K562 (cell line): ENCODE data around the gene RPL39. TPM values are rescaled to one million over a fixed set of nuclear protein-coding genes. Genes with fewer than 3 reads are reported as not detected.

Experiments used
- BRF1 ChIP-seq: IDR thresholded peaks from 3 replicates; pipeline ENCODE4 v1.6.1; 2011; ENCODE audit warnings: borderline replicate concordance, mild to moderate bottlenecking; ENCODE audit not compliant: insufficient read length; ENCODE audit errors: extremely low read depth
- CBFA2T2 ChIP-seq: fragments of 450-650 bp; conservative IDR thresholded peaks from 2 replicates; pipeline ENCODE4 v1.6.1; 2017; ENCODE audit warnings: mild to moderate bottlenecking
- CHD2 ChIP-seq: IDR thresholded peaks from 2 replicates; pipeline ENCODE4 v1.6.1; 2011; ENCODE audit warnings: low read depth, low read length
- CREM ChIP-seq: IDR thresholded peaks from 2 replicates; pipeline ENCODE4 v1.6.1; 2014; ENCODE audit warnings: antibody characterized with exemption, low read depth
- FOXJ3 ChIP-seq: sonication (generic); formaldehyde crosslinking; IDR thresholded peaks from 2 replicates; pipeline ENCODE4 v1.4.0; 2020; ENCODE audit warnings: mild to moderate bottlenecking, missing genetic modification reagents
- HOXB6 ChIP-seq: fragments of 250-450 bp; sonication (Bioruptor Pico); IDR thresholded peaks from 2 replicates; pipeline ENCODE4 v1.5.1; 2022; ENCODE audit warnings: mild to moderate bottlenecking, borderline replicate concordance
- MCM3 ChIP-seq: fragments of 450-650 bp; IDR thresholded peaks from 2 replicates; pipeline ENCODE4 v1.6.1; 2016
- PTBP1 ChIP-seq: fragments of 200-400 bp; formaldehyde crosslinking; IDR thresholded peaks from 2 replicates; pipeline ENCODE4 v1.6.1; 2017; ENCODE audit warnings: low read depth, low read length
- SRSF3 ChIP-seq: fragments of 200-400 bp; formaldehyde crosslinking; IDR thresholded peaks from 2 replicates; pipeline ENCODE4 v1.6.1; 2016; ENCODE audit warnings: mild to moderate bottlenecking, low read length, moderate library complexity; ENCODE audit not compliant: insufficient read depth
- STAG1 ChIP-seq: sonication (generic); formaldehyde crosslinking; IDR thresholded peaks from 2 replicates; pipeline ENCODE4 v1.5.0; 2020; ENCODE audit warnings: missing genetic modification reagents, borderline replicate concordance
- TAF15 ChIP-seq: fragments of 200-400 bp; formaldehyde crosslinking; IDR thresholded peaks from 2 replicates; pipeline ENCODE4 v1.6.1; 2017; ENCODE audit warnings: mild to moderate bottlenecking, low read depth, low read length, moderate library complexity
- YY1 ChIP-seq, 3 experiments: IDR thresholded peaks; 2 replicates each; pipeline ENCODE4 v1.6.1; 2011; ENCODE audit warnings: low read length in 2 of 3, mild to moderate bottlenecking in 2 of 3, moderate library complexity in 2 of 3, borderline replicate concordance in 1 of 3, control low read depth in 1 of 3, low read depth in 1 of 3; ENCODE audit not compliant: insufficient read depth in 3 of 3, insufficient replicate concordance in 2 of 3, control insufficient read depth in 1 of 3, insufficient read length in 1 of 3; ENCODE audit errors: extremely low read depth in 1 of 3
- ZNF384 ChIP-seq: IDR thresholded peaks from 2 replicates; pipeline ENCODE4 v1.6.1; 2012; ENCODE audit warnings: low read depth, low read length, improper control_type of control experiment
- ZNF584 ChIP-seq: fragments of 200-800 bp; sonication (Bioruptor generic); IDR thresholded peaks from 2 replicates; pipeline ENCODE4 v1.6.1; 2016; ENCODE audit warnings: low read depth, mild to moderate bottlenecking, missing genetic modification characterization, missing compliant biosample characterization
- polyA plus RNA-seq, 8 experiments: library from polyadenylated mRNA; depleted of rRNA in 4 of 8; stranded (reverse) in 5 of 8; unstranded in 3 of 8; fragments of >200 nt; fragmentation: Nextera tagmentation in 2 of 8; fragmentation: Illumina TruSeq in 1 of 8; extraction: Ambion mirVana in 2 of 8; extraction: Trizol in 1 of 8; gene quantifications; 2 replicates each; pipeline versions ENCODE4 v1.2.1 to v1.2.3, GENCODE V29; 2011 to 2014; ENCODE audit warnings: inconsistent platforms in 1 of 8, missing spikeins in 1 of 8
- total RNA-seq, 7 experiments: library from RNA; depleted of rRNA in 6 of 7; stranded (reverse); fragments of >200 nt in 6 of 7; fragmentation: Illumina TruSeq in 2 of 7; extraction: Trizol in 2 of 7; gene quantifications; 2 replicates each; pipeline versions ENCODE4 v1.2.1 to v1.2.3, GENCODE V29; 2011 to 2021; ENCODE audit warnings: low replicate concordance in 1 of 7
- TF ChIP-seq, protein P1 (sequence below): IDR thresholded peaks from 2 replicates; pipeline ENCODE4 v1.6.1; 2011; ENCODE audit not compliant: insufficient read length; ENCODE audit errors: extremely low read depth
- TF ChIP-seq, protein P2 (sequence below): fragments of 450-650 bp; IDR thresholded peaks from 2 replicates; pipeline ENCODE4 v1.6.1; 2016; ENCODE audit warnings: borderline replicate concordance

RPL39 gene
- total and polyA plus RNA-seq, 9 of the 15 experiments (the other 6 are each of a cell fraction or from before 2014, with no cell fraction given): 1,382 to 5,043 (median 3,226) TPM

DNA sequence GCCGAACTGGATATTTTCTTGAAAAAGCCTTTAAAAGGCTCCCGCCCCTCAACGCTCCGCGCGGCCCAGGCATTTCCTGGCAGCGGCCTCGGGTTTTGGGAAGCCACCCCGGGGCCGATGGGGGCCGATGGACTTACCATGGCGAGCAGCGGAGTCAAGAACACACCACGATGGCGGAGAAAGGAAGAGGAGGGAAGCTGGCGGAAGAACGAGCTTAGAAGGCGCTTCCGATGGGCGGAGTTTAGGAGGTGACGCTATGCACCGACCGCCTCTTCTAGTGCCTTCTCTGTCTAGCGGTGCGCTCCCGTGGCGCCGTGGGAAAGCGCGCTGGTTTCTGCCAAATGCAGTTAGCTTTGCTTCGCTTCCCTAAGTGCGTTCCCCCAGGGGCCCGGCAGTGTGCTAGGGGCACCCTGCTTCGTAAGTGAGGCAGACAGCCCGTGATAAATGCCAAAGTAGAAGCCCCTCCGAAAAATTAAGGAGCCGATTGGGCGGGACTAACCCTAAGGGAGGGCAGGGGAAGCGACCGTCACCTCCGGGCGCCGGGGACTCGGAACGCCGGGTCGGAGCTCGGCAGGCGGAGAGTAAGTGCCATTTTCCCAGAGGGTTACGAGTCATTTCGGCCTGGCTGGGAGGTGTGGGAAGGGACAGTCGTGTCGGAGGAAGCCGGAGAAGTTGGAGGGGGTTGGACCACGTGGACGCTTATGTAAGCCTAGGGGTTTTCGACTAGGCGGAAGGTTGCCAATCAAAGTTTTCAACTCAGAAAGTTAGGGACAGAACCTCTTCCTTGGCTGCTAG, at the start of gene RPL39 (continued):
- no peak for TF ChIP-seq CHD2
- no peak for TF ChIP-seq SRSF3
- TF ChIP-seq ZNF384: no peak
- TF ChIP-seq FOXJ3 (CRISPR knock-in tag): no peak
- no peak for TF ChIP-seq TAF15
- no peak for TF ChIP-seq MCM3
- TF ChIP-seq BRF1: no peak
- TF ChIP-seq ZNF584 (CRISPR knock-in tag): no peak
- TF ChIP-seq, protein P1, sequence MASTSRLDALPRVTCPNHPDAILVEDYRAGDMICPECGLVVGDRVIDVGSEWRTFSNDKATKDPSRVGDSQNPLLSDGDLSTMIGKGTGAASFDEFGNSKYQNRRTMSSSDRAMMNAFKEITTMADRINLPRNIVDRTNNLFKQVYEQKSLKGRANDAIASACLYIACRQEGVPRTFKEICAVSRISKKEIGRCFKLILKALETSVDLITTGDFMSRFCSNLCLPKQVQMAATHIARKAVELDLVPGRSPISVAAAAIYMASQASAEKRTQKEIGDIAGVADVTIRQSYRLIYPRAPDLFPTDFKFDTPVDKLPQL: peak; percentile 82
- no peak for TF ChIP-seq CBFA2T2
- TF ChIP-seq PTBP1: no peak
- TF ChIP-seq YY1 (IDR thresholded peaks at IDR 0.05; ENCODE audit: borderline replicate concordance in 1 of 3, control insufficient read depth in 1 of 3, extremely low read depth in 1 of 3, insufficient read depth in 3 of 3, insufficient read length in 1 of 3, insufficient replicate concordance in 2 of 3, low read depth in 1 of 3, low read length in 2 of 3): peak in 2 of 3 experiments; percentile 60 to 83
- TF ChIP-seq, protein P2, sequence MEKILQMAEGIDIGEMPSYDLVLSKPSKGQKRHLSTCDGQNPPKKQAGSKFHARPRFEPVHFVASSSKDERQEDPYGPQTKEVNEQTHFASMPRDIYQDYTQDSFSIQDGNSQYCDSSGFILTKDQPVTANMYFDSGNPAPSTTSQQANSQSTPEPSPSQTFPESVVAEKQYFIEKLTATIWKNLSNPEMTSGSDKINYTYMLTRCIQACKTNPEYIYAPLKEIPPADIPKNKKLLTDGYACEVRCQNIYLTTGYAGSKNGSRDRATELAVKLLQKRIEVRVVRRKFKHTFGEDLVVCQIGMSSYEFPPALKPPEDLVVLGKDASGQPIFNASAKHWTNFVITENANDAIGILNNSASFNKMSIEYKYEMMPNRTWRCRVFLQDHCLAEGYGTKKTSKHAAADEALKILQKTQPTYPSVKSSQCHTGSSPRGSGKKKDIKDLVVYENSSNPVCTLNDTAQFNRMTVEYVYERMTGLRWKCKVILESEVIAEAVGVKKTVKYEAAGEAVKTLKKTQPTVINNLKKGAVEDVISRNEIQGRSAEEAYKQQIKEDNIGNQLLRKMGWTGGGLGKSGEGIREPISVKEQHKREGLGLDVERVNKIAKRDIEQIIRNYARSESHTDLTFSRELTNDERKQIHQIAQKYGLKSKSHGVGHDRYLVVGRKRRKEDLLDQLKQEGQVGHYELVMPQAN: peak; percentile 37; the same call in 1 of the 2 replicates
- no peak for TF ChIP-seq HOXB6 (CRISPR knock-in tag)
- no peak for TF ChIP-seq STAG1 (CRISPR knock-in tag)
- TF ChIP-seq CREM: peak; percentile 85
